BLaER1 treated with 17β-estradiol and CSF1 and Interleukin-3, amounts not matched to agents 10 nM and 100 nM (cell line): ENCODE results near the gene CFD.
"Not testable (repeated sequence)": the region's sequence is repeated elsewhere in the genome, so short reads cannot be mapped to it uniquely, and the experiment has no call there.

Experiments used
- H3K27ac ChIP-seq, 11 experiments: shearing (Covaris generic); formaldehyde crosslinking; 2 replicates each; pipeline ENCODE4 v1.8.1; 2022
- H3K27me3 ChIP-seq, 11 experiments: shearing (Covaris generic); formaldehyde crosslinking; 2 replicates each; pipeline ENCODE4 v1.8.1; 2022
- H3K36me3 ChIP-seq, 11 experiments: shearing (Covaris generic); formaldehyde crosslinking; 2 replicates each; pipeline ENCODE4 v1.8.1; 2022
- H3K4me1 ChIP-seq, 10 experiments: shearing (Covaris generic); formaldehyde crosslinking; 2 replicates each; pipeline ENCODE4 v1.8.1; 2022
- H3K4me2 ChIP-seq, 11 experiments: shearing (Covaris generic); formaldehyde crosslinking; 2 replicates each; pipeline ENCODE4 v1.8.1; 2022
- H3K4me3 ChIP-seq, 10 experiments: shearing (Covaris generic); formaldehyde crosslinking; 2 replicates each; pipeline ENCODE4 v1.8.1; 2022
- H3K9ac ChIP-seq, 11 experiments: shearing (Covaris generic); formaldehyde crosslinking; 2 replicates each; pipeline ENCODE4 v1.8.1; 2022
- H3K9me3 ChIP-seq, 11 experiments: shearing (Covaris generic); formaldehyde crosslinking; replicated peaks in 1 of 11; 2 replicates each; pipeline ENCODE4 v1.8.1; 2022
- H4K20me1 ChIP-seq, 11 experiments: shearing (Covaris generic); formaldehyde crosslinking; 2 replicates each; pipeline ENCODE4 v1.8.1; 2022
- Cebpa-rat ChIP-seq, 11 experiments: shearing (Covaris generic); IDR thresholded peaks; 2 replicates each; pipeline ENCODE4 v1.8.1; 2022

CFD gene

GRCh38 chr19:871446-872265 is 12.2 kb downstream of the CFD start:
- peaks cover under 1 to 55% (median 19%) of the 10 kb centered on the region in 11 experiments; a peak in 17 of 22 replicates for H4K20me1 ChIP-seq
- TF ChIP-seq Cebpa-rat (IDR thresholded peaks at IDR 0.05), result no peak
- peak overlapping the region in 10 of 11 experiments; percentile 22 to 77 (median 66); a peak in 17 of 22 replicates for H3K27ac ChIP-seq
- peaks cover 57 to 76% (median 66%) of the 10 kb centered on the region in 11 experiments for H3K36me3 ChIP-seq
- peak overlapping the region in 2 of 10 experiments; percentile 26 to 38; a peak in 3 of 20 replicates for H3K4me3 ChIP-seq
- peaks cover 20 to 47% (median 44%) of the 10 kb centered on the region in 10 experiments for H3K4me1 ChIP-seq
- H3K27me3 ChIP-seq, result no peaks in the 10 kb centered on the region
- peak overlapping the region in 10 of 11 experiments; percentile 32 to 67 (median 58); a peak in 15 of 22 replicates for H3K9ac ChIP-seq
- H3K9me3 ChIP-seq, result no peaks in the 10 kb centered on the region
- peak overlapping the region; percentile 66 to 84 (median 76) for H3K4me2 ChIP-seq

DNA sequence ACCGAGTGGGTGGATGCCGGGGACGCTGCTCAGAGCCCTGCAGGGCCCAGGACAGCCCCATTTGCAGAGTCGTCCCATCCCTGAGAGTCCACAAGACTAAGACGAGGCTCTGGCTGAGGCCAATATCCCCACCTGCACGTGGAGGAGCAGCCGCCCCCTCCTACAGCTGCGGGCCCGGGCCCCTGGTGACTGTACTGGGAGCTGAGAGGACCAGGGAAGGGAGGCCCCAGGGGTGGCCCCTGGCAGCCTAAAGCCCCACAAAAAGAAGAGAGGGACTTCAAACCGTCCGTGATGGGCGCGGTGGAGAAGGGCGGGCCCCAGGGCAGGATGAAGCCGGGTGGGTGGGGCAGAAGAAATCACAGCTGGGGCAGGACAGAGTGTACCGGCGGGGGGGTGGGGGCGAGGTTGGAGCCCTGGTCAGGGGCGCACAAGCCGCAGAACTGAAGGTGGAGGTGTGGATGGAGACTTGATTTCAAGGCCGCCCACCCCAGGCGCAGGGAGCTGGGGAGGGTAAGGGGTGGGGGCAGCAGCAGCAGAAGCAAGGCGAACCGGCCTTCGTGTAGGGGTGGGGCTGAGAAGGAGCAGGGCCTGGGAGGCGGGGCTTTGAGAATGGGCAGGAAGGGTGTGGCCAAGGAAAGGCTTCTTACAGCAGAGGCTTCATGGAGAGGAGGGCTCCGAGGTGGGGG is 12.9 kb downstream of the CFD start:
- H3K9me3 ChIP-seq, result no peaks in the 10 kb centered on the region
- peak overlapping the region in 10 of 11 experiments; percentile 22 to 77 (median 66); a peak in 18 of 22 replicates for H3K27ac ChIP-seq
- peak overlapping the region in 2 of 10 experiments; percentile 26 to 38; a peak in 3 of 20 replicates for H3K4me3 ChIP-seq
- no peaks in the 10 kb centered on the region for H3K27me3 ChIP-seq
- no peak for TF ChIP-seq Cebpa-rat (IDR thresholded peaks at IDR 0.05)
- peaks cover 64 to 78% (median 73%) of the 10 kb centered on the region in 11 experiments for H3K36me3 ChIP-seq
- peaks cover 7 to 56% (median 23%) of the 10 kb centered on the region in 11 experiments; a peak in 17 of 22 replicates for H4K20me1 ChIP-seq
- peak overlapping the region in 10 of 11 experiments; percentile 32 to 67 (median 58); a peak in 15 of 22 replicates for H3K9ac ChIP-seq
- peak overlapping the region; percentile 66 to 84 (median 76) for H3K4me2 ChIP-seq
- H3K4me1 ChIP-seq, result peaks cover 20 to 44% (median 38%) of the 10 kb centered on the region in 10 experiments

DNA sequence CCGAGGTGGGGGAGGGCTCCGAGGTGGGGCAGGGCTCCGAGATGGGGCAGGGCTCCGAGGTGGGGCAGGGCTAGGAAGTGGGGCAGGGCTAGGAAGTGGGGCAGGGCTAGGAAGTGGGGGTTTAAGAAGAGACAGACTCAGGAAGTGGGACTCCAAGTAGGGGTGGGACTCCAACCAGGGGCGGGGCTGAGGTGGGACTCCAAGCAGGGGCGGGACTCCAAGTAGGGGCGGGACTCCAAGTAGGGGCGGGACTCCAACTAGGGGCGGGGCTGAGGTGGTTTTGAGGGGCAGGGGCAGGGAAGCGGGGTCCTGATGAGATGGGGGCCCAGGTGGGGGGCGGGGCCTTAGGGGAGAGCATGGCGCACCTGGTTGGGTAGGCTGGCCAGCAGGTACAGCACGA is 13.6 kb downstream of the CFD start:
- TF ChIP-seq Cebpa-rat (IDR thresholded peaks at IDR 0.05), result no peak
- no peaks in the 10 kb centered on the region for H3K9me3 ChIP-seq
- no peaks in the 10 kb centered on the region for H3K27me3 ChIP-seq
- peaks cover 5 to 49% (median 20%) of the 10 kb centered on the region in 11 experiments; a peak in 17 of 22 replicates for H4K20me1 ChIP-seq
- H3K9ac ChIP-seq, result no peak overlapping the region
- H3K27ac ChIP-seq, result peak overlapping the region in 1 of 11 experiments; percentile 77; a peak in 3 of 22 replicates
- H3K4me3 ChIP-seq, result no peak overlapping the region
- peaks cover 60 to 72% (median 67%) of the 10 kb centered on the region in 11 experiments for H3K36me3 ChIP-seq
- peak overlapping the region in 4 of 11 experiments; percentile 10 to 48 (median 42); a peak in 3 of 22 replicates for H3K4me2 ChIP-seq
- H3K4me1 ChIP-seq, result peaks cover 20 to 38% (median 31%) of the 10 kb centered on the region in 10 experiments

DNA sequence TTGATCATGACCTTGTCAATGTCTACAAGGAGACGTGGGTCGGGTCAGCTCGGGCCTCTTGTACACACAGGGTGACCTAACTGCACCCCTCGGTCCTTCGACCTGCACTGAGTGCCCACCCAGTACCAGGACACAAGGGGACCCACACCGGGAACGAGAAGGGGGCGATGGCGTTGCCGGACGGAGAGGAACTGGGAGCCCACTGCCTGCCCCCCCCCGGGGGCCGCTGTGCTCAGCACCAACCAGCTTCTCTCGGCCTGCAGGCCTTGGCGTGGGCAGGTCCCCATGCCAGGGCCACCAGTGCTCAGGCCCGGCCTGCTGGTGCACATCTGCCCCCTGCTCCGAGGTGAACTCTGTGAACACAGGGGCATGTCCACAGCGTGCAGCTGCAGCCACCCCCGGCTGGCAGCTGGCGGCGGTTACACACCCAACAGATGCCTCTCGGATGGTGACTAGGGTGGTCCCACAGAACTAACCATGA is 14.1 kb downstream of the CFD start:
- Histone ChIP-seq H3K27ac (peak overlapping the region in 1 of 11 experiments; percentile 9; a peak in 1 of 22 replicates), H3K36me3 (peaks cover 55 to 66% (median 62%) of the 10 kb centered on the region in 11 experiments), H3K4me2 (peak overlapping the region in 4 of 11 experiments; percentile 10 to 48 (median 42); a peak in 4 of 22 replicates), H3K27me3 (no peaks in the 10 kb centered on the region), H3K4me3 (no peak overlapping the region), H3K9me3 (no peaks in the 10 kb centered on the region), H3K4me1 (peaks cover 20 to 32% (median 26%) of the 10 kb centered on the region in 10 experiments), H4K20me1 (peaks cover 0 to 44% (median 15%) of the 10 kb centered on the region in 11 experiments; a peak in 16 of 22 replicates), H3K9ac (no peak overlapping the region; a peak in 1 of 22 replicates)
- TF ChIP-seq Cebpa-rat (IDR thresholded peaks at IDR 0.05), result no peak

- Histone ChIP-seq H3K9ac (0 out of 22 replicates have a peak overlapping the region, but pooled peaks of 1 of the 11 experiments have one; percentile 6), H3K36me3 (peaks cover 42 to 65% (median 57%) of the 10 kb centered on the region in 11 experiments), H4K20me1 (peaks cover 0 to 56% (median 16%) of the 10 kb centered on the region in 11 experiments; a peak in 17 of 22 replicates), H3K27ac (no peak overlapping the region), H3K4me3 (no peak overlapping the region), H3K4me1 (peaks cover 7 to 18% (median 14%) of the 10 kb centered on the region in 10 experiments), H3K4me2 (no peak overlapping the region), H3K9me3 (no peaks in the 10 kb centered on the region), H3K27me3 (no peaks in the 10 kb centered on the region)
- no peak for TF ChIP-seq Cebpa-rat (IDR thresholded peaks at IDR 0.05)
These were observed 15.9 kb downstream of the CFD start for GRCh38 chr19:875265-875879.

DNA sequence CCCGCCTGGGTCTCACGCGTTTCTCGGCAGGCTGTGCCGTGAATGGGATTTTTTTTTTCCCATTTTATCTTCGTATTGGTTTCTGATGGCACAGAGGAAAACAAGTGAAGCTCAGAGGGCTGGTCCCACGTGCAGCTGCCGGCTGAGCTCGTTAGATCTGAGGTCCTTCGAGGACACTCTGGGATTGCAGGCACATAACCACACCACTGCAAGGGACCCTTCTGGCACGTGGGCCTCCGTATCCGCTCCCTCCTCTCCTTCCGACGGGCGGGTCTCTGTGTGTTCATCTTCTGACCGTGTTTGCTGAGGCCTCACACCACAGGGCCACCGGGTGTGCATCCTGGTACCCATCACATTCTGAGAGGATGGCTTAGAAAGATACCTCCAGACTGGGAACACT is 16.6 kb downstream of the CFD start:
- Histone ChIP-seq H3K27me3 (no peaks in the 10 kb centered on the region), H3K4me1 (peaks cover 7 to 18% (median 14%) of the 10 kb centered on the region in 10 experiments), H3K9ac (0 out of 22 replicates have a peak overlapping the region, but pooled peaks of 1 of the 11 experiments have one; percentile 6), H4K20me1 (peaks cover 0 to 63% (median 16%) of the 10 kb centered on the region in 11 experiments; a peak in 17 of 22 replicates), H3K4me3 (no peak overlapping the region), H3K27ac (no peak overlapping the region), H3K9me3 (no peaks in the 10 kb centered on the region), H3K4me2 (no peak overlapping the region), H3K36me3 (peaks cover 40 to 65% (median 57%) of the 10 kb centered on the region in 11 experiments)
- no peak for TF ChIP-seq Cebpa-rat (IDR thresholded peaks at IDR 0.05)

DNA sequence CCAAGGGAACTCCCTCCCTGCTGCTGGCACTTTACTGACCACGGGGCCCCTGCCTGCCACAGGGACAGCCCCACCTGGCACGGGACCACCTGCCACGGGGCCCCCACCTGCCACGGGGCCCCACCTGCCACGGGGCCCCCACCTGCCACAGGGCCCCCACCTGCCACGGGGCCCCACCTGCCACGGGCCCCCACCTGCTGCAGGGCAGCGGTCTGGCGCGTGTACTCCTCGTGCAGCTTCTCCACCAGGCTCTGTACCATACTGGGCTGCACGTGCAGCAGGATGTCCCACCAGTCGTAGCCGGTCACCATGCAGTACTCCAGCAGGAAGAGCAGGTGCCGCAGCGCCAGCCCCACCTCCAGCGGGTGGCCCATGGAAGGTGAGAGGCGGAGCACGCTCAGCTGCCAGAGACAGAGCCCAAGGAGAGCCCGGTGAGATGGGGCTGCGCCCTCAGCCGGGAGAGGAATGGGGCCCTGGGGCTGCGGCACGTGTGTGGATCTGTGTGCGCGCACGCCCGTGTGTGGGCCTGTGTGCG is 17.4 kb downstream of the CFD start:
- Histone ChIP-seq H3K4me3 (no peak overlapping the region), H3K4me2 (no peak overlapping the region), H4K20me1 (peaks cover 6 to 71% (median 23%) of the 10 kb centered on the region in 11 experiments; a peak in 19 of 22 replicates), H3K27ac (no peak overlapping the region), H3K36me3 (peaks cover 44 to 68% (median 61%) of the 10 kb centered on the region in 11 experiments), H3K9ac (no peak overlapping the region), H3K9me3 (no peaks in the 10 kb centered on the region), H3K27me3 (no peaks in the 10 kb centered on the region), H3K4me1 (peaks cover 6 to 17% (median 13%) of the 10 kb centered on the region in 10 experiments)
- no peak for TF ChIP-seq Cebpa-rat (IDR thresholded peaks at IDR 0.05)

- H3K4me3 ChIP-seq, H3K27ac ChIP-seq, H3K9me3 ChIP-seq, H3K4me2 ChIP-seq, H3K9ac ChIP-seq, H3K27me3 ChIP-seq: not testable (repeated sequence)
- Histone ChIP-seq H4K20me1 (peaks cover 5 to 84% (median 23%) of the 10 kb centered on the region in 11 experiments; a peak in 18 of 22 replicates), H3K4me1 (peaks cover 0 to 10% (median 6%) of the 10 kb centered on the region in 10 experiments; a peak in 12 of 20 replicates), H3K36me3 (peaks cover 57 to 81% (median 74%) of the 10 kb centered on the region in 11 experiments)
These were observed 18.7 kb downstream of the CFD start for GRCh38 chr19:877992-878660.

DNA sequence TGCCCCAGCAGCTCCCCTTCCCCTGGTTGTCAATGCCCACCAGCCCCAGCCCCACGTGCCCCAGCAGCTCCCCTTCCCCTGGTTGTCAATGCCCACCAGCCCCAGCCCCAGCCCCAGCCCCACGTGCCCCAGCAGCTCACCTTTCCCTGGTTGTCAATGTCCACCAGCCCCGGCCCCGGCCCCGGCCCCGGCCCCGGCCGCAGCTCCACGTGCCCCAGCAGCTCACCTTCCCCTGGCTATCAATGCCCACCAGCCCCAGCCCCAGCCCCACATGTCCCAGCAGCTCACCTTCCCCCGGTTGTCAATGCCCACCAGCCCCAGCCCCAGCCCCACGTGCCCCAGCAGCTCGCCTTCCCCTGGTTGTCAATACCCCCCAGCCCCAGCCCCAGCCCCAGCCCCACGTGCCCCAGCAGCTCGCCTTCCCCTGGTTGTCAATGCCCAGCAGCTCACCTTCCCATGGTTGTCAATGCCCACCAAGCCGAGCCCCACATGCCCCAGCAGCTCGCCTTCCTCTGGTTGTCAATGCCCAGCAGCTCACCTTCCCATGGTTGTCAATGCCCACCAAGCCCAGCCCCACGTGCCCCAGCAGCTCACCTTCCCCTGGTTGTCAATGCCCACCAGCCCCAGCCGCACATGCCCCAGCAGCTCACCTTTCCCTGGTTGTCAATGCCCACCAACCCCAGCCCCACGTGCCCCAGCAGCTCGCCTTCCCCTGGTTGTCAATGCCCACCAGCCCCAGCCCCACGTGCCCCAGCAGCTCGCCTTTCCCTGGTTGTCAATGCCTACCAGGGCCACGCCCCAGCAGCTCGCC is 19.5 kb downstream of the CFD start:
- Histone ChIP-seq H3K36me3 (peaks cover 60 to 84% (median 77%) of the 10 kb centered on the region in 11 experiments), H4K20me1 (peaks cover 0 to 85% (median 20%) of the 10 kb centered on the region in 11 experiments; a peak in 15 of 22 replicates)
- not testable (repeated sequence) for H3K9ac ChIP-seq, H3K4me3 ChIP-seq, H3K9me3 ChIP-seq, H3K27me3 ChIP-seq, H3K4me2 ChIP-seq, H3K4me1 ChIP-seq, H3K27ac ChIP-seq
